ENCODE measurements around the gene SLC2A4.

Gene SLC2A4

GRCh38 chr17:7248796-7249195, 32.7 kb upstream of the SLC2A4 start:
- no peak for DNase-seq (ENCODE audit: low spot score)

GRCh38 chr17:7249214-7249613, 32.3 kb upstream of the SLC2A4 start:
- no peak for DNase-seq (ENCODE audit: low spot score)

GRCh38 chr17:7249830-7250229, 31.7 kb upstream of the SLC2A4 start:
- DNase-seq (ENCODE audit: low spot score) = no peak

GRCh38 chr17:7250695-7251627, 30.6 kb upstream of the SLC2A4 start:
- DNase-seq (ENCODE audit: low spot score) = no peak

- DNase-seq (ENCODE audit: low spot score) = peak; percentile 99
These were observed 29.8 kb upstream of the SLC2A4 start, which contains the start of gene CTDNEP1 for GRCh38 chr17:7251661-7252175. Gene CTDNEP1 (minus strand): TSS chr17:7251734. CDS start chr17:7251296, 438 bp downstream.

GRCh38 chr17:7252176-7253043, 29.1 kb upstream of the SLC2A4 start, which contains the start of gene ELP5:
Gene ELP5 (plus strand): TSS chr17:7252215. CDS start chr17:7252551, 336 bp downstream.
- peak; percentile 81 for DNase-seq (ENCODE audit: low spot score)

- no peak for DNase-seq (ENCODE audit: low spot score)
These were observed 28.4 kb upstream of the SLC2A4 start for GRCh38 chr17:7253082-7253481.

- no peak for DNase-seq (ENCODE audit: low spot score)
These were observed 27.0 kb upstream of the SLC2A4 start for GRCh38 chr17:7254511-7254910.

- DNase-seq (ENCODE audit: low spot score) = no peak
These were observed 24.6 kb upstream of the SLC2A4 start for GRCh38 chr17:7256766-7257456.

- no peak for DNase-seq (ENCODE audit: low spot score)
These were observed 22.6 kb upstream of the SLC2A4 start for GRCh38 chr17:7258731-7259554.

GRCh38 chr17:7259555-7259889, 22.0 kb upstream of the SLC2A4 start:
- no peak for DNase-seq (ENCODE audit: low spot score)

- DNase-seq (ENCODE audit: low spot score) = no peak
These were observed 21.4 kb upstream of the SLC2A4 start for GRCh38 chr17:7260151-7260550.

GRCh38 chr17:7260651-7261378, 20.7 kb upstream of the SLC2A4 start:
- DNase-seq (ENCODE audit: low spot score) = no peak

- DNase-seq (ENCODE audit: low spot score) = peak; percentile 30
These were observed 19.9 kb upstream of the SLC2A4 start for GRCh38 chr17:7261379-7262191.

- no peak for DNase-seq (ENCODE audit: low spot score)
These were observed 19.2 kb upstream of the SLC2A4 start, which contains the start of gene CLDN7 for GRCh38 chr17:7262192-7262934. Gene CLDN7 (minus strand): TSS chr17:7262478. CDS start chr17:7262043, 435 bp downstream.

GRCh38 chr17:7262935-7263800, 18.4 kb upstream of the SLC2A4 start:
- no peak for DNase-seq (ENCODE audit: low spot score)

GRCh38 chr17:7263801-7264078, 17.8 kb upstream of the SLC2A4 start:
- DNase-seq (ENCODE audit: low spot score) = no peak

GRCh38 chr17:7266784-7267183, 14.7 kb upstream of the SLC2A4 start:
- DNase-seq (ENCODE audit: low spot score) = no peak
